Measurements from ENCODE around the gene PPP2R3A.
A peak's percentile ranks its signal among the peaks of the same experiment; 100 is the strongest.
"Not testable (repeated sequence)": the region's sequence is repeated elsewhere in the genome, so short reads cannot be mapped to it uniquely, and the experiment has no call there.

Gene PPP2R3A

GRCh38 chr3:135930255-135930654 is 35.3 kb upstream of the PPP2R3A start:
- Mint-ChIP-seq H3K4me1 (peaks cover 26% of the 10 kb centered on the region), H3K27me3 (ENCODE audit: low read depth) (no peaks in the 10 kb centered on the region), H3K4me3 (no peak overlapping the region), H3K9me3 (peaks cover 3% of the 10 kb centered on the region), H3K36me3 (ENCODE audit: low read depth) (no peaks in the 10 kb centered on the region), H3K27ac (peak overlapping the region in 2 of 3 experiments; percentile 64 to 77)
- TF ChIP-seq, protein P1, sequence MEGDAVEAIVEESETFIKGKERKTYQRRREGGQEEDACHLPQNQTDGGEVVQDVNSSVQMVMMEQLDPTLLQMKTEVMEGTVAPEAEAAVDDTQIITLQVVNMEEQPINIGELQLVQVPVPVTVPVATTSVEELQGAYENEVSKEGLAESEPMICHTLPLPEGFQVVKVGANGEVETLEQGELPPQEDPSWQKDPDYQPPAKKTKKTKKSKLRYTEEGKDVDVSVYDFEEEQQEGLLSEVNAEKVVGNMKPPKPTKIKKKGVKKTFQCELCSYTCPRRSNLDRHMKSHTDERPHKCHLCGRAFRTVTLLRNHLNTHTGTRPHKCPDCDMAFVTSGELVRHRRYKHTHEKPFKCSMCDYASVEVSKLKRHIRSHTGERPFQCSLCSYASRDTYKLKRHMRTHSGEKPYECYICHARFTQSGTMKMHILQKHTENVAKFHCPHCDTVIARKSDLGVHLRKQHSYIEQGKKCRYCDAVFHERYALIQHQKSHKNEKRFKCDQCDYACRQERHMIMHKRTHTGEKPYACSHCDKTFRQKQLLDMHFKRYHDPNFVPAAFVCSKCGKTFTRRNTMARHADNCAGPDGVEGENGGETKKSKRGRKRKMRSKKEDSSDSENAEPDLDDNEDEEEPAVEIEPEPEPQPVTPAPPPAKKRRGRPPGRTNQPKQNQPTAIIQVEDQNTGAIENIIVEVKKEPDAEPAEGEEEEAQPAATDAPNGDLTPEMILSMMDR (IDR thresholded peaks at IDR 0.05; ENCODE audit: unreplicated experiment in 3 of 3): no peak

DNA sequence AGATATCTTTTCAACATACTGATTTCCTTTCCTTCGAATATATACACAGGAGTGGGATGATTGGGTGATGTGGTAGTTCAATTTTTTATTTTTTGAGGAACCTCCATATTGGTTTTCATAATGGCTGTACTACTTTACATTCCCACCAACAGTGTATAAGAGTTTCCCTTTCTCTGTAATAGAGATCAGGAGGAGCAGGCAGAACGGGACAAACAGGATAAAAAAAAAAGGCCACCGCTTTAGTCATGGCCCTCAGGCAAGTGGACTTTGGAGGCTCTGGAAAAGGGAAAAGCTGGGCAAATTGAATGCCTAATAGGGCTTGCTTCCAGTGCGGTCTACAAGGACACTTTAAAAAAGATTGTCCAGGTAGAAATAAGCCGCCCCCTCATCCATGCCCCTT is 30.4 kb upstream of the PPP2R3A start:
- peaks cover 13% of the 10 kb centered on the region for H3K9me3 Mint-ChIP-seq
- not testable (repeated sequence) for H3K27me3 Mint-ChIP-seq (ENCODE audit: low read depth); H3K4me3 Mint-ChIP-seq; H3K4me1 Mint-ChIP-seq; H3K36me3 Mint-ChIP-seq (ENCODE audit: low read depth); H3K27ac Mint-ChIP-seq

DNA sequence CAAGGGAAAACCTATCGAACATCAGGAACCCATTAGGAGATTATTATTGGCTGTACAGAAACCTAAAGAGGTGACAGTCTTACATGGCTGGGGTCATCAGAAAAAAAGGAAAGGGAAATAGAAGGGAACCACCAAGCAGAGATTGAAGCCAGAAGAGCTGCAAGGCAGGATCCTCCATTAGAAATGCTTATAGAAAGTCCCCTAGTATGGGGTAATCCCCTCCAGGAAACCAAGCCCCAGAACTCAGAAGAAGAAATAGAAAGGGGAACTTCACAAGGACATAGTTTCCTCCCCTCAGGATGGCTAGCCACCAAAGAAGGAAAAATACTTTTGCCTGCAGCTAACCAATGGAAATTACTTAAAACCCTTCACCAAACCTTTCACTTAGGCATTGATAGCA is 27.8 kb upstream of the PPP2R3A start:
- H3K27me3 Mint-ChIP-seq (ENCODE audit: low read depth): not testable (repeated sequence)
- peaks cover 25% of the 10 kb centered on the region for H3K9me3 Mint-ChIP-seq

GRCh38 chr3:135944831-135945230 is 20.7 kb upstream of the PPP2R3A start:
- peaks cover 3% of the 10 kb centered on the region for H3K4me1 Mint-ChIP-seq

More for the DNA sequence above, 27.8 kb upstream of the PPP2R3A start:
- not testable (repeated sequence) for H3K4me1 Mint-ChIP-seq; H3K4me3 Mint-ChIP-seq; H3K36me3 Mint-ChIP-seq (ENCODE audit: low read depth); H3K27ac Mint-ChIP-seq

GRCh38 chr3:135950941-135951340 is 14.6 kb upstream of the PPP2R3A start:
- TF ChIP-seq, protein P1 (IDR thresholded peaks at IDR 0.05; ENCODE audit: unreplicated experiment in 3 of 3): no peak

More at GRCh38 chr3:135944831-135945230, 20.7 kb upstream of the PPP2R3A start:
- peaks cover 4% of the 10 kb centered on the region for H3K27me3 Mint-ChIP-seq (ENCODE audit: low read depth)
- no peaks in the 10 kb centered on the region for H3K36me3 Mint-ChIP-seq (ENCODE audit: low read depth)
- no peak overlapping the region for H3K4me3 Mint-ChIP-seq
- TF ChIP-seq, protein P1 (IDR thresholded peaks at IDR 0.05; ENCODE audit: unreplicated experiment in 3 of 3): no peak
- H3K9me3 Mint-ChIP-seq: peaks cover 20% of the 10 kb centered on the region
- peak overlapping the region in 1 of 3 experiments; percentile 39 for H3K27ac Mint-ChIP-seq

GRCh38 chr3:135964160-135964955 is 1.2 kb upstream of the PPP2R3A start:
- peak overlapping the region; percentile 91 to 96 (median 93) for H3K4me3 Mint-ChIP-seq
- peak overlapping the region; percentile 68 to 98 (median 97) for H3K27ac Mint-ChIP-seq
- peaks cover 27% of the 10 kb centered on the region for H3K4me1 Mint-ChIP-seq
- peaks cover 25% of the 10 kb centered on the region for H3K9me3 Mint-ChIP-seq
- TF ChIP-seq, protein P1 (IDR thresholded peaks at IDR 0.05; ENCODE audit: unreplicated experiment in 3 of 3): no peak
- H3K36me3 Mint-ChIP-seq (ENCODE audit: low read depth): peaks cover 13% of the 10 kb centered on the region
- no peaks in the 10 kb centered on the region for H3K27me3 Mint-ChIP-seq (ENCODE audit: low read depth)

More at GRCh38 chr3:135950941-135951340, 14.6 kb upstream of the PPP2R3A start:
- Mint-ChIP-seq H3K36me3 (ENCODE audit: low read depth) (no peaks in the 10 kb centered on the region), H3K27ac (no peak overlapping the region), H3K4me3 (no peak overlapping the region), H3K4me1 (no peaks in the 10 kb centered on the region), H3K9me3 (peaks cover 7% of the 10 kb centered on the region), H3K27me3 (ENCODE audit: low read depth) (peaks cover 4% of the 10 kb centered on the region)

DNA sequence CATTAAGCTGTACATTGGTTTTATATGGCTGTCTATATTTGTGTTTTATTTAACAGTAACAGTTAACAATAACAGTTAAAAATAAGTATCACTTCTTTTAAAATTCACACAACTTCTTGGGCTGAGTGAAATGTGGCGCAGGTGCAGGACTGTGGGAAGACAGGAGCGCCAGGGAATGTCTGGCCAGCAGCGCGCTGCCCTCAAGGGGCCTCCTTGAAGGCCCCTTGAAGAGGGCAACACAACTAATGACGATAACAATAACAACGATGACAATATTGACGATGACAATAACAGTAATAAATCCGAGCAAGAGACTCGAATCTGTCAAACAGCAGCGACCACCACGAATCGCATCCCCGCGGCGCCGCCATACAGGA is 411 bp upstream of the PPP2R3A start:
- peak overlapping the region; percentile 68 to 98 (median 97) for H3K27ac Mint-ChIP-seq
- peak overlapping the region; percentile 91 to 96 (median 93) for H3K4me3 Mint-ChIP-seq
- no peaks in the 10 kb centered on the region for H3K27me3 Mint-ChIP-seq (ENCODE audit: low read depth)
- peaks cover 19% of the 10 kb centered on the region for H3K9me3 Mint-ChIP-seq
- TF ChIP-seq, protein P1 (IDR thresholded peaks at IDR 0.05; ENCODE audit: unreplicated experiment in 3 of 3): no peak
- H3K4me1 Mint-ChIP-seq: peaks cover 27% of the 10 kb centered on the region
- peaks cover 15% of the 10 kb centered on the region for H3K36me3 Mint-ChIP-seq (ENCODE audit: low read depth)
